GM12892 (cell line): ENCODE results near the gene MXRA7.

Experiments used
- POLR2A ChIP-seq: IDR thresholded peaks from 2 replicates; pipeline ENCODE4 v1.6.1; 2011; ENCODE audit warnings: low read depth, low read length, control low read depth
- POLR2AphosphoS5 ChIP-seq: IDR thresholded peaks from 2 replicates; pipeline ENCODE4 v1.6.1; 2011; ENCODE audit warnings: low read depth, low read length, control low read depth
- TAF1 ChIP-seq: IDR thresholded peaks from 2 replicates; pipeline ENCODE4 v1.6.1; 2011; ENCODE audit warnings: low read depth, mild to moderate bottlenecking, control low read depth, low read length, borderline replicate concordance

- TF ChIP-seq POLR2AphosphoS5: no peak
- TF ChIP-seq POLR2A: no peak
- no peak for TF ChIP-seq TAF1
Measured at GRCh38 chr17:76695059-76695831, 15.5 kb downstream of the MXRA7 start.
